HepG2 (cell line): Measurements from ENCODE around the gene STRA6. TPM values are rescaled to one million over a fixed set of nuclear protein-coding genes. Genes with fewer than 3 reads are reported as not detected.

ENCODE experiments used
- CHD4 ChIP-seq: fragments of 200-600 bp; sonication (generic); IDR thresholded peaks from 2 replicates; pipeline ENCODE4 v1.7.0; 2017; ENCODE audit warnings: mild to moderate bottlenecking, low read length, borderline replicate concordance
- E2F1 ChIP-seq: sonication (generic); formaldehyde crosslinking; IDR thresholded peaks from 2 replicates; pipeline ENCODE4 v1.5.0; 2020; ENCODE audit warnings: missing genetic modification reagents
- HMG20B ChIP-seq: conservative IDR thresholded peaks from 2 replicates; pipeline ENCODE4 v1.6.1; 2016; ENCODE audit warnings: missing genetic modification reagents, missing compliant biosample characterization
- MIER2 ChIP-seq: IDR thresholded peaks from 2 replicates; pipeline ENCODE4 v1.6.1; 2016; ENCODE audit warnings: missing biosample characterization, missing genetic modification reagents
- NFIB ChIP-seq: sonication (generic); formaldehyde crosslinking; IDR thresholded peaks from 2 replicates; pipeline ENCODE4 v1.9.0; 2021; ENCODE audit warnings: missing genetic modification reagents, mild to moderate bottlenecking, borderline replicate concordance
- NFYB ChIP-seq: sonication (generic); formaldehyde crosslinking; IDR thresholded peaks from 2 replicates; pipeline ENCODE4 v1.4.0; 2020; ENCODE audit warnings: missing genetic modification reagents
- PATZ1 ChIP-seq: sonication (generic); formaldehyde crosslinking; IDR thresholded peaks from 2 replicates; pipeline ENCODE4 v1.4.0; 2020; ENCODE audit warnings: missing genetic modification reagents
- POGK ChIP-seq: sonication (generic); formaldehyde crosslinking; conservative IDR thresholded peaks from 2 replicates; pipeline ENCODE4 v1.8.0; 2022; ENCODE audit warnings: mild to moderate bottlenecking, moderate library complexity, missing genetic modification reagents
- ZNF18 ChIP-seq: sonication (generic); formaldehyde crosslinking; IDR thresholded peaks from 2 replicates; pipeline ENCODE4 v1.8.0; 2022; ENCODE audit warnings: mild to moderate bottlenecking, missing genetic modification reagents; ENCODE audit not compliant: insufficient replicate concordance
- ZNF280B ChIP-seq: sonication (generic); formaldehyde crosslinking; IDR thresholded peaks from 2 replicates; pipeline ENCODE4 v1.5.0; 2020; ENCODE audit warnings: missing genetic modification reagents, mild to moderate bottlenecking, borderline replicate concordance
- ZNF792 ChIP-seq: IDR thresholded peaks from 2 replicates; pipeline ENCODE4 v1.6.1; 2016
- polyA plus RNA-seq, 8 experiments: library from polyadenylated mRNA; depleted of rRNA in 3 of 8; stranded (reverse) in 7 of 8; unstranded in 1 of 8; fragments of >200 nt; fragmentation: Illumina TruSeq in 4 of 8; extraction: Trizol in 4 of 8; gene quantifications; 2 replicates each; pipeline versions ENCODE4 v1.2.1 to v1.2.3, GENCODE V29; 2011 to 2016; ENCODE audit warnings: low read depth in 4 of 8, missing spikeins in 1 of 8, mixed read lengths in 1 of 8; ENCODE audit not compliant: insufficient read depth in 1 of 8
- total RNA-seq, 5 experiments: library from RNA; depleted of rRNA; stranded (reverse); fragments of >200 nt; fragmentation: Illumina TruSeq; extraction: Trizol; gene quantifications; 2 replicates each; pipeline ENCODE4 v1.2.3, GENCODE V29; 2016; ENCODE audit warnings: low read depth in 1 of 5
- TF ChIP-seq, protein P1 (sequence below): sonication (generic); formaldehyde crosslinking; IDR thresholded peaks from 2 replicates; pipeline ENCODE4 v1.8.0; 2022; ENCODE audit warnings: missing genetic modification reagents, low read depth, mild to moderate bottlenecking, borderline replicate concordance

STRA6 gene
- total and polyA plus RNA-seq, 2 of the 13 experiments (the other 11 are each of a cell fraction or from before 2014, with no cell fraction given), result 1.6 to 2.1 TPM

- TF ChIP-seq ZNF792 (CRISPR knock-in tag) (no peak), PATZ1 (CRISPR knock-in tag) (no peak), POGK (CRISPR knock-in tag) (no peak), NFIB (CRISPR knock-in tag) (no peak), E2F1 (no peak), NFYB (CRISPR knock-in tag) (no peak), MIER2 (CRISPR knock-in tag) (no peak), CHD4 (no peak), ZNF18 (CRISPR knock-in tag) (no peak), HMG20B (no peak), ZNF280B (no peak)
- TF ChIP-seq, protein P1, sequence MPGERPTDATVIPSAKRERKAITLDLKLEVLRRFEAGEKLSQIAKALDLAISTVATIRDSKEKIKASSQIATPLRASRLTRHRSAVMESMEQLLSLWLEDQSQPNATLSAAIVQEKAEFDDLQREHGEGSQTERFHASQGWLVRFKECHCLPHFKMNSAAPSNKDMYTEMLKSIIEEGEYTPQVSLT (CRISPR knock-in tag), result no peak
These were observed 56.2 kb downstream of the STRA6 start (continued) for GRCh38 chr15:74146277-74146800.
